ENCODE data around the gene REV3L.

- TF ChIP-seq, protein P1, sequence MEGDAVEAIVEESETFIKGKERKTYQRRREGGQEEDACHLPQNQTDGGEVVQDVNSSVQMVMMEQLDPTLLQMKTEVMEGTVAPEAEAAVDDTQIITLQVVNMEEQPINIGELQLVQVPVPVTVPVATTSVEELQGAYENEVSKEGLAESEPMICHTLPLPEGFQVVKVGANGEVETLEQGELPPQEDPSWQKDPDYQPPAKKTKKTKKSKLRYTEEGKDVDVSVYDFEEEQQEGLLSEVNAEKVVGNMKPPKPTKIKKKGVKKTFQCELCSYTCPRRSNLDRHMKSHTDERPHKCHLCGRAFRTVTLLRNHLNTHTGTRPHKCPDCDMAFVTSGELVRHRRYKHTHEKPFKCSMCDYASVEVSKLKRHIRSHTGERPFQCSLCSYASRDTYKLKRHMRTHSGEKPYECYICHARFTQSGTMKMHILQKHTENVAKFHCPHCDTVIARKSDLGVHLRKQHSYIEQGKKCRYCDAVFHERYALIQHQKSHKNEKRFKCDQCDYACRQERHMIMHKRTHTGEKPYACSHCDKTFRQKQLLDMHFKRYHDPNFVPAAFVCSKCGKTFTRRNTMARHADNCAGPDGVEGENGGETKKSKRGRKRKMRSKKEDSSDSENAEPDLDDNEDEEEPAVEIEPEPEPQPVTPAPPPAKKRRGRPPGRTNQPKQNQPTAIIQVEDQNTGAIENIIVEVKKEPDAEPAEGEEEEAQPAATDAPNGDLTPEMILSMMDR (conservative IDR thresholded peaks at IDR 0.05; ENCODE audit: low read depth, low read length): no peak
- TF ChIP-seq EZH2 (IDR thresholded peaks at IDR 0.05; ENCODE audit: low read length, unreplicated experiment): no peak
Measured at GRCh38 chr6:111382476-111383294, 100.3 kb downstream of the REV3L start.

Measured in PC-3 (cell line).